Retinal pigment epithelial cell (primary cell): ENCODE results near the gene CEMIP2.

Experiments used
- DNase-seq: peaks from one replicate; pipeline ENCODE4 v3.0.0-alpha.2; 2010; ENCODE audit warnings: low read depth
- H3K4me3 ChIP-seq: 2 replicates; pipeline ENCODE4 v1.5.1; 2011; ENCODE audit warnings: mild to moderate bottlenecking, low read length, control low read depth, moderate library complexity
- TF ChIP-seq, protein P1 (sequence below): conservative IDR thresholded peaks from 2 replicates; pipeline ENCODE4 v1.5.1; 2011; ENCODE audit warnings: low read depth, low read length, control low read depth, inconsistent platforms

The CEMIP2 gene

DNA sequence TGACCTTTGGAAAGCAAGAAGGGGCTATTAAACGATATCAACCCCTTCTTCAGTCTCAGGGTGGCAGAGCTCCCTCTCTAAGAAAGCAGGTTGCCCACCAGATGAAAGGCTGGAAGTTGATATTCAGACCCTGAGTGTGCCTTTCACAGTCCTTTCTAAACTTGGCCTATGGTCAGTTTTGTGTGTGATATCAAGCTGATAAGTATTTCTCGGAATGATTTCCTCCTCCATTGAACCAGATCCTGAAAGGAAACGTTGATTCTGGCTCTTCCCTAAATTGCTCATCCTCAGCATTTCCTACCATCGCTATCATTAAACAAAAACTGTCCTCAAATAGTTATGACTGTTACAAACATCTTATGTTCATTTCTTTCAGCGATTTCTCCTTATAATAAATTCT lies 130.4 kb downstream of the CEMIP2 start:
- no peak overlapping the region for H3K4me3 ChIP-seq
- no peak for DNase-seq
- TF ChIP-seq, protein P1, sequence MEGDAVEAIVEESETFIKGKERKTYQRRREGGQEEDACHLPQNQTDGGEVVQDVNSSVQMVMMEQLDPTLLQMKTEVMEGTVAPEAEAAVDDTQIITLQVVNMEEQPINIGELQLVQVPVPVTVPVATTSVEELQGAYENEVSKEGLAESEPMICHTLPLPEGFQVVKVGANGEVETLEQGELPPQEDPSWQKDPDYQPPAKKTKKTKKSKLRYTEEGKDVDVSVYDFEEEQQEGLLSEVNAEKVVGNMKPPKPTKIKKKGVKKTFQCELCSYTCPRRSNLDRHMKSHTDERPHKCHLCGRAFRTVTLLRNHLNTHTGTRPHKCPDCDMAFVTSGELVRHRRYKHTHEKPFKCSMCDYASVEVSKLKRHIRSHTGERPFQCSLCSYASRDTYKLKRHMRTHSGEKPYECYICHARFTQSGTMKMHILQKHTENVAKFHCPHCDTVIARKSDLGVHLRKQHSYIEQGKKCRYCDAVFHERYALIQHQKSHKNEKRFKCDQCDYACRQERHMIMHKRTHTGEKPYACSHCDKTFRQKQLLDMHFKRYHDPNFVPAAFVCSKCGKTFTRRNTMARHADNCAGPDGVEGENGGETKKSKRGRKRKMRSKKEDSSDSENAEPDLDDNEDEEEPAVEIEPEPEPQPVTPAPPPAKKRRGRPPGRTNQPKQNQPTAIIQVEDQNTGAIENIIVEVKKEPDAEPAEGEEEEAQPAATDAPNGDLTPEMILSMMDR: no peak

DNA sequence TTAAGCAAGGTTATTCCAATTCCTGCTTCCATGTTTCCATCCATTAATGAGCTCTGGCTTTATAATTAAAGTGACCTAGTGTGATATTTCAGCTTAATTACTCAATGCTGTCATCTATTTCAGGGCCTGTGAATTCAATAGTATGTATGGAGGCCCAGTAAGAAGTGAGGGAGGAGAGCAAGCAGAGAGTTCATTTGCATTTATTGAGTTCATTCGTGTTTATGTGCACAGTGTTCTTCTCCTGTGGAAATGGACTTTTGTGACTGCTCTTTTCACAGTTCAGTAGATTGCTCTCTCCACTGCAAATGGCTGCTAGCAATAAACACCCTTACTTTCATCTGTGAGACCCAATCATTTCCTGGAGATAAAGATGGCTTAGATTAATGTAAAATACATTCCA lies 130.9 kb downstream of the CEMIP2 start:
- no peak overlapping the region for H3K4me3 ChIP-seq
- TF ChIP-seq, protein P1: no peak
- DNase-seq: no peak

DNA sequence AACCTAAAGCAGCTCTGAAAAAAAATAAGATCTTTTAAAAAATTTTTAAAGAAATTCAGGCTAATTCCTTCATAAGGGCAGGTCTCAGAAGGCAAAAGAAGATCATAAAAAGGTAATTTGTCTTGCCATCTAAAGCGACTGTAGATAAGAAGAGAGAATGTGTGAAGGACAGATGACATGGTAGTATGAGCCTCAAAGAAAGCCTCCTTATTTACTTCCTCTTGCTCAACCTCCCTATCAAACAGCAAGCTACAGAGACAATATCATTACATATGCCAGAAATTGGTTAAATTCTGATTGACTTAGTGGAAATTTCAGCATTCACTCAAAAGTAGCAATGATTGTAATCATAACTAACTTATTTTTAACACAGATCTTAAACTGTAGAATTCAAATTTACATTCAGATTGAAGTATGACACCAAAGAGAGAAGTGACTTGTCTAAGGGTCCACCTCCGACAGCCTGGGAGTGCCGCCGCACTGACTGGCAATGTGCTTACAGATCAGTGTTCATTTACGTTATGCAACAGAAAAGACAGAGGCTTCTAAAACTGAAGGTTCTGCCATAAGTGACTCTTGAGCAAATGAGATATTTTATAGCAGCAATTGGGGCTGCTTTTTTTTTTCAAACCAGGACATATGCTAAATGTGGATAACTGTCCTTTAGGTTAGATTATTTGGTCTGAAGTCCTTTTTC lies 132.0 kb downstream of the CEMIP2 start:
- TF ChIP-seq, protein P1: no peak
- no peak overlapping the region for H3K4me3 ChIP-seq
- no peak for DNase-seq

DNA sequence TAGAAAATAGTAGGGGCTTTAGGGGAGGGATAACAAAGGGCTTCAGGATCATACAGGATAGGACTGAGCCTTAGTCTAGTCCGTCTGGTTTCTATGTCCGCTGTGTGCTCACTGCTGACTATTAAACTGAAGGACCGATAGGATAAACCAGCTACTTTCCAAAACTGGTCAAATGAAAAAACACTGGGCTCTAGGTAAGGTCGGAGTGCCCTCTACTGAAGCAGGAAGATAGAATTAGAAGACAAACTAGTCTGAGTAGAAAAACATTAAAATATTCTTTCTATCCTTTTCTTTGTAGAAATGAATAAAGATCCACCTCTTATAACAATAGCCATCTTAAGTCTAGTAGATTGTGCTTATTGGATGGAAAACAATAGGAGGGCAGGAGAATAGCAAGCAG lies 133.6 kb downstream of the CEMIP2 start:
- TF ChIP-seq, protein P1: peak; percentile 8
- DNase-seq: no peak
- H3K4me3 ChIP-seq: no peak overlapping the region
